ENCODE results near the gene HLA-DMA. TPM values are rescaled to one million over a fixed set of nuclear protein-coding genes. Genes with fewer than 3 reads are reported as not detected.

The HLA-DMA gene
- total and polyA plus RNA-seq, 9 of the 15 experiments (the other 6 are each of a cell fraction or from before 2014, with no cell fraction given) = 0.13 to 0.83 (median 0.51) TPM

- TF ChIP-seq HMGN3 (IDR thresholded peaks at IDR 0.05; ENCODE audit: borderline replicate concordance, extremely low read depth, insufficient read length, low read depth, low read length) (peak; percentile 90), NCOA4 (IDR thresholded peaks at IDR 0.05; ENCODE audit: partially characterized antibody) (no peak), ZBTB11 (CRISPR knock-in tag; IDR thresholded peaks at IDR 0.05) (no peak), ZNF77 (CRISPR knock-in tag; IDR thresholded peaks at IDR 0.05) (no peak), USF2 (CRISPR knock-in tag; IDR thresholded peaks at IDR 0.05) (peak; percentile 94), IRF1 (CRISPR knock-in tag; IDR thresholded peaks at IDR 0.05; ENCODE audit: borderline replicate concordance) (no peak), IFI16 (CRISPR knock-in tag; IDR thresholded peaks at IDR 0.05) (no peak), ZNF592 (IDR thresholded peaks at IDR 0.05) (no peak), SLC30A9 (CRISPR knock-in tag; IDR thresholded peaks at IDR 0.05) (no peak), KAT7 (CRISPR knock-in tag; IDR thresholded peaks at IDR 0.05; ENCODE audit: borderline replicate concordance) (peak; percentile 90; the same call in 1 of the 2 replicates), KLF6 (CRISPR knock-in tag; IDR thresholded peaks at IDR 0.05; ENCODE audit: borderline replicate concordance) (no peak; the same call in 1 of the 2 replicates), ETV1 (tag; conservative IDR thresholded peaks at IDR 0.05; ENCODE audit: low read depth) (peak; percentile 84), ZNF79 (CRISPR knock-in tag; IDR thresholded peaks at IDR 0.05; ENCODE audit: low read depth) (no peak), HMGXB4 (CRISPR knock-in tag; IDR thresholded peaks at IDR 0.05) (peak; percentile 75; the same call in 1 of the 2 replicates)
Measured at GRCh38 chr6:32968093-32968866, 15.4 kb upstream of the HLA-DMA start, which contains the start of gene BRD2 (continued).

All from K562 (cell line).